IMR-90 (cell line): ENCODE data around the gene PM20D2. TPM values are rescaled to one million over a fixed set of nuclear protein-coding genes. Genes with fewer than 3 reads are reported as not detected.

Experiments
- polyA plus RNA-seq, 3 experiments: library from polyadenylated mRNA; depleted of rRNA; stranded (reverse); fragments of >200 nt; gene quantifications; 2 replicates each; pipeline ENCODE4 v1.2.3, GENCODE V29; 2012; ENCODE audit warnings: low replicate concordance in 1 of 3
- total RNA-seq: library from RNA; depleted of rRNA; stranded (reverse); fragments of >200 nt; gene quantifications from 2 replicates; pipeline ENCODE4 v1.2.3, GENCODE V29; 2012; rRNA removed

The PM20D2 gene
- total and polyA plus RNA-seq, 2 of the 4 experiments (the other 2 are of a cell fraction), result 6.0 to 6.5 TPM

Other genes starting within 250 kb of the PM20D2 start
- gene RNGTT, start 182.4 kb upstream of the PM20D2 start, total RNA-seq, result 21.7 and 42.8 TPM in 2 replicates
- gene RNGTT, start 182.4 kb upstream of the PM20D2 start, polyA plus RNA-seq (2012; rRNA removed), result 4.7 and 5.4 TPM in 2 replicates
- 6.5 and 18.3 TPM in 2 replicates for gene PNRC1, start 65.3 kb upstream of the PM20D2 start, total RNA-seq
- 7.6 and 8.1 TPM in 2 replicates for gene PNRC1, start 65.3 kb upstream of the PM20D2 start, polyA plus RNA-seq (2012; rRNA removed)
- gene SRSF12, start 28.0 kb upstream of the PM20D2 start, total RNA-seq, result 0.28 and 0.36 TPM in 2 replicates
- 0.13 and 0.21 TPM in 2 replicates for gene SRSF12, start 28.0 kb upstream of the PM20D2 start, polyA plus RNA-seq (2012; rRNA removed)
- not detected in 2 replicates for gene GABRR1, start 71.3 kb downstream of the PM20D2 start, total RNA-seq
- not detected in 2 replicates for gene GABRR1, start 71.3 kb downstream of the PM20D2 start, polyA plus RNA-seq (2012; rRNA removed)
- under 0.01 TPM in 1 of 2 replicates, not detected in the other for gene GABRR2, start 169.2 kb downstream of the PM20D2 start, total RNA-seq
- 0.24 and 0.26 TPM in 2 replicates for gene GABRR2, start 169.2 kb downstream of the PM20D2 start, polyA plus RNA-seq (2012; rRNA removed)
- 35.3 and 37.8 TPM in 2 replicates for gene UBE2J1, start 206.7 kb downstream of the PM20D2 start, total RNA-seq
- 19.8 and 20.9 TPM in 2 replicates for gene UBE2J1, start 206.7 kb downstream of the PM20D2 start, polyA plus RNA-seq (2012; rRNA removed)